Upper lobe of left lung (tissue), 6 donors: ENCODE measurements around the gene CDH13. TPM values are rescaled to one million over a fixed set of nuclear protein-coding genes. Genes with fewer than 3 reads are reported as not detected.

Source experiments
- ATAC-seq, 2 donors: fragments of 200-7000 bp; cut with Tn5 transposase; one replicate each; pipeline ENCODE4 v1.9.1; 2022; ENCODE audit warnings: mild to moderate bottlenecking in 2 of 2, moderate library complexity in 2 of 2; ENCODE audit not compliant: low FRiP score in 2 of 2
- DNase-seq, 2 donors: peaks; one replicate each; pipeline ENCODE4 v3.0.0-alpha.2; 2019 to 2020
- H3K27ac ChIP-seq, 4 donors: fragments of 200-600 bp; sonication (generic); one replicate each; pipeline ENCODE4 v1.5.1; 2016 to 2019
- H3K27me3 ChIP-seq, 4 donors: fragments of 200-600 bp; sonication (generic); one replicate each; pipeline ENCODE4 v1.5.1; 2017 to 2019
- H3K36me3 ChIP-seq, 4 donors: fragments of 200-600 bp; sonication (generic); one replicate each; pipeline ENCODE4 v1.5.1; 2016 to 2019
- H3K4me1 ChIP-seq, 4 donors: fragments of 200-600 bp; sonication (generic); one replicate each; pipeline ENCODE4 v1.5.1; 2018 to 2019
- H3K4me3 ChIP-seq, 4 donors: fragments of 200-600 bp; sonication (generic); one replicate each; pipeline ENCODE4 v1.5.1; 2017 to 2019; ENCODE audit warnings: mild to moderate bottlenecking in 2 of 4, moderate library complexity in 1 of 4
- H3K9me3 ChIP-seq, 4 donors: fragments of 200-600 bp; sonication (generic); one replicate each; pipeline ENCODE4 v1.5.1; 2018 to 2019
- EP300 ChIP-seq, 4 donors: sonication (generic); formaldehyde crosslinking; IDR thresholded peaks; one replicate each; pipeline ENCODE4 v1.5.1; 2017; ENCODE audit warnings: antibody characterized with exemption in 4 of 4, control low read depth in 2 of 4
- POLR2A ChIP-seq, 4 donors: fragments of 450-650 bp; IDR thresholded peaks; one replicate each; pipeline ENCODE4 v1.5.1; 2016 to 2017; ENCODE audit warnings: antibody characterized with exemption in 4 of 4, mild to moderate bottlenecking in 2 of 4
- POLR2AphosphoS5 ChIP-seq, 2 donors: sonication (generic); formaldehyde crosslinking; IDR thresholded peaks; one replicate each; pipeline ENCODE4 v1.5.1; 2017; ENCODE audit warnings: antibody characterized with exemption in 2 of 2
- WGBS, 2 donors: methylation state at CpG; one replicate each; pipeline ENCODE4 v1.1.5; 2017 to 2018; 5-methylcytosine and 5-hydroxymethylcytosine counted together
- total RNA-seq, 6 donors: library from RNA; depleted of rRNA in 4 of 6; stranded (reverse); fragments of >200 nt in 4 of 6; gene quantifications; one replicate each; pipeline versions ENCODE4 v1.1.0 to v1.2.1, GENCODE V29; 2016 to 2021
- TF ChIP-seq, protein P1 (sequence below), 6 experiments: fragments of 450-650 bp in 4 of 6; fragments of 200-600 bp in 2 of 6; sonication (generic) in 2 of 6; IDR thresholded peaks; one replicate each; pipeline ENCODE4 v1.5.1; 2016 to 2019; ENCODE audit warnings: antibody characterized with exemption in 6 of 6
- donor health status: DM: no; HTN: no; CAD: no; lungs with moderate emphysema.
- donor health status: DM: no; HTN: yes; CAD: no; lungs with severe emphysema.

Gene CDH13
- total RNA-seq, 6 donors from 2014 or later: 11.3 to 39.8 (median 19.9) TPM

DNA sequence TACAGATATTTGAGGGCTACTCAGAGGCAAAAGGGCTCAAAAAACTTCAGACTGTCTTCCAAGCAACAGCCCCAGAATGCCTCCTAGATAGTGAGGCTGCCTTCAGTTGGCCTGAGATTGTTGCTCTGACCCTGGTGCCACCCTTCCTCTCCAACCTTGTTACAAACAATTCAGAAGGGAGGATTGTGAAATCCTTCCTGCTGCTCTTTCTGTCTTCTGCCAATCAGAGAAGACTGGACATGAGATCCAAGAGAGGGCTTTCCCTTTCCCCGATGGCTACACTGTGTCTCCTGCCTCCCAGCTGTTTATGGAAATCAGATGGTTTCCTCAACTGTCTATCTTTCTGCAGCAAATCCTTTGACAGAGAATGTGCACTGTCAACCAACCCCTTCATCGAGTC lies 419.9 kb downstream of the CDH13 start:
- Histone ChIP-seq H3K9me3 (peaks cover 0 to 3% (median 0%) of the 10 kb centered on the region in 4 donors), H3K36me3 (no peaks in the 10 kb centered on the region), H3K27ac (no peak overlapping the region), H3K4me1 (peaks cover 0 to 7% (median 3%) of the 10 kb centered on the region in 4 donors), H3K4me3 (no peak overlapping the region), H3K27me3 (no peaks in the 10 kb centered on the region)
- TF ChIP-seq EP300 (IDR thresholded peaks at IDR 0.05) (no peak), POLR2AphosphoS5 (IDR thresholded peaks at IDR 0.05) (peak in 1 of 2 donors; percentile 26), POLR2A (IDR thresholded peaks at IDR 0.05) (no peak)
- TF ChIP-seq, protein P1, sequence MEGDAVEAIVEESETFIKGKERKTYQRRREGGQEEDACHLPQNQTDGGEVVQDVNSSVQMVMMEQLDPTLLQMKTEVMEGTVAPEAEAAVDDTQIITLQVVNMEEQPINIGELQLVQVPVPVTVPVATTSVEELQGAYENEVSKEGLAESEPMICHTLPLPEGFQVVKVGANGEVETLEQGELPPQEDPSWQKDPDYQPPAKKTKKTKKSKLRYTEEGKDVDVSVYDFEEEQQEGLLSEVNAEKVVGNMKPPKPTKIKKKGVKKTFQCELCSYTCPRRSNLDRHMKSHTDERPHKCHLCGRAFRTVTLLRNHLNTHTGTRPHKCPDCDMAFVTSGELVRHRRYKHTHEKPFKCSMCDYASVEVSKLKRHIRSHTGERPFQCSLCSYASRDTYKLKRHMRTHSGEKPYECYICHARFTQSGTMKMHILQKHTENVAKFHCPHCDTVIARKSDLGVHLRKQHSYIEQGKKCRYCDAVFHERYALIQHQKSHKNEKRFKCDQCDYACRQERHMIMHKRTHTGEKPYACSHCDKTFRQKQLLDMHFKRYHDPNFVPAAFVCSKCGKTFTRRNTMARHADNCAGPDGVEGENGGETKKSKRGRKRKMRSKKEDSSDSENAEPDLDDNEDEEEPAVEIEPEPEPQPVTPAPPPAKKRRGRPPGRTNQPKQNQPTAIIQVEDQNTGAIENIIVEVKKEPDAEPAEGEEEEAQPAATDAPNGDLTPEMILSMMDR (IDR thresholded peaks at IDR 0.05): no peak
- no peak for ATAC-seq
- no peak for DNase-seq
- 13 to 51% methylated on average over 2 of the region's 2 CpGs for WGBS, 2 donors

DNA sequence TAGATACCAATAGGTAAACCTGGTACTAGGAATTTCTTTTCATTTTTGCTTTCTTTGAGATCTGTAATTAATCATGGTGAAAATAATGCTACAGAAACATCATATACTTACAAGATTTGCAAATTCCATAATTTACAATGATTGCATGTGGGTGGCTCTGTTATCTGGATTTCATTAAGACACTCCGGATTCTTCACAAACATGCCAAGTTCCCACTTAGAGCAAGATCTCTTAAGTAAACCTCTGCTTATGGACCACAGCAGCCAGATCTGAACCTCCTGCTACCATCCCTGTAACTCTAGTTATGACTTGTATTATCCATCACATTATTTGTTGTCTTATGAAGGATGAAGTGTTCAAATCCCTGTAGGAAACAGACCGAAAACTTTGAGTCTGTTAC lies 424.7 kb downstream of the CDH13 start:
- peaks cover 0 to 5% (median 3%) of the 10 kb centered on the region in 4 donors for H3K4me1 ChIP-seq
- peaks cover 0 to 3% (median 0%) of the 10 kb centered on the region in 4 donors for H3K9me3 ChIP-seq
- 82 to 91% methylated on average over 2 of the region's 2 CpGs for WGBS, 2 donors
- no peaks in the 10 kb centered on the region for H3K36me3 ChIP-seq
- no peak overlapping the region for H3K27ac ChIP-seq
- TF ChIP-seq POLR2AphosphoS5 (IDR thresholded peaks at IDR 0.05) (no peak), POLR2A (IDR thresholded peaks at IDR 0.05) (no peak), EP300 (IDR thresholded peaks at IDR 0.05) (no peak)
- TF ChIP-seq, protein P1 (IDR thresholded peaks at IDR 0.05): no peak
- no peak overlapping the region for H3K4me3 ChIP-seq
- DNase-seq (no peak), ATAC-seq (no peak)
- no peaks in the 10 kb centered on the region for H3K27me3 ChIP-seq

DNA sequence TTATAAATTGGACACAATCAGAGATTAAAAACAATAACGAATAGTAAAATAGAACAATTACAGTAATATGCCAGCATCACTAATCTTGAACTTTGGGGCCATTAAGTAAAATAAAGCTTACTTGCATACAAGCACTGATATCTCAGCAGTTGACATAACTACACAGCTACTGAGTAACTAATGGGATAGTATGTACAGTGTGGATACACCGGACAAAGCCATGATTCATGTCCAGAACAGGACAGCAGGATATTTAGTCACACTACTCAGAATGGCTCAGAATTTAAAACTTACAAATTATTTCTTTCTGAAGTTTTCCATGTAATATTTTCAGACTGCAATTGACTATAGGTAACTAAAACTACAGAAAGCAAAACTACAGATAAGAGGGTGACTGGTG lies 427.5 kb downstream of the CDH13 start:
- no peaks in the 10 kb centered on the region for H3K4me1 ChIP-seq
- no peak overlapping the region for H3K4me3 ChIP-seq
- 86 to 87% methylated on average over 2 of the region's 2 CpGs for WGBS, 2 donors
- TF ChIP-seq POLR2AphosphoS5 (IDR thresholded peaks at IDR 0.05) (no peak), EP300 (IDR thresholded peaks at IDR 0.05) (no peak), POLR2A (IDR thresholded peaks at IDR 0.05) (no peak)
- TF ChIP-seq, protein P1 (IDR thresholded peaks at IDR 0.05): no peak
- H3K27me3 ChIP-seq: no peaks in the 10 kb centered on the region
- H3K27ac ChIP-seq: no peak overlapping the region
- ATAC-seq (no peak), DNase-seq (no peak)
- H3K9me3 ChIP-seq: peaks cover 0 to 3% (median 0%) of the 10 kb centered on the region in 4 donors
- no peaks in the 10 kb centered on the region for H3K36me3 ChIP-seq

DNA sequence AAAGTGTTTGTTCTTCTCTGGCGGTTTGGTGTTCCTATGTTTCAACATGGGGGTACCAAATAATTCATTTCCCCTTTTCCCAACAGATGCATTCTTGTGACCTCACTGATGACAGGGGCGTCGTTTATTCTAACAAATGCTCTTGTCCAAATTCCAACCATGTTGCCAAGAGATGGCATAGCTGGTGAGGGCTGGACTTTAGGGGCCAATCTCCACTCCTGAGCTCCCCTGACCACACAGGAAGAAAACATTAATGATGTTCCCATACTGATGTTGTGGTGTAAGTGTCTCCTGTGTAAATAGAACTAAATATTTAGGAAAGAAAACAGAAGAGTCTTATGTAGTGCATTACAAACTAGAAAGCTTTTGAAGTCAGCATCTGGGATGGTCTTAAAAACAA lies 431.6 kb downstream of the CDH13 start:
- Histone ChIP-seq H3K36me3 (no peaks in the 10 kb centered on the region), H3K27me3 (no peaks in the 10 kb centered on the region), H3K27ac (no peak overlapping the region), H3K4me3 (no peak overlapping the region), H3K4me1 (no peaks in the 10 kb centered on the region), H3K9me3 (no peaks in the 10 kb centered on the region)
- no peak for DNase-seq
- TF ChIP-seq POLR2AphosphoS5 (IDR thresholded peaks at IDR 0.05): no peak
- no peak for TF ChIP-seq EP300 (IDR thresholded peaks at IDR 0.05)
- WGBS, 2 donors: 37 to 54% methylated on average over 3 of the region's 3 CpGs
- ATAC-seq: no peak

GRCh38 chr16:83059237-83059636 lies 432.5 kb downstream of the CDH13 start:
- Histone ChIP-seq H3K27me3 (no peaks in the 10 kb centered on the region), H3K27ac (no peak overlapping the region), H3K36me3 (no peaks in the 10 kb centered on the region), H3K9me3 (no peaks in the 10 kb centered on the region), H3K4me3 (no peak overlapping the region), H3K4me1 (no peaks in the 10 kb centered on the region)
- TF ChIP-seq POLR2AphosphoS5 (IDR thresholded peaks at IDR 0.05) (no peak), EP300 (IDR thresholded peaks at IDR 0.05) (no peak)
- DNase-seq: no peak
- WGBS, 2 donors: 90 to 96% methylated on average over 5 of the region's 5 CpGs
- ATAC-seq: no peak

- no peak overlapping the region for H3K4me3 ChIP-seq
- H3K36me3 ChIP-seq: no peaks in the 10 kb centered on the region
- H3K27ac ChIP-seq: no peak overlapping the region
- H3K27me3 ChIP-seq: no peaks in the 10 kb centered on the region
- H3K4me1 ChIP-seq: no peaks in the 10 kb centered on the region
- 92 to 96% methylated on average over 3 of the region's 3 CpGs for WGBS, 2 donors
- ATAC-seq (no peak), DNase-seq (no peak)
- no peaks in the 10 kb centered on the region for H3K9me3 ChIP-seq
- TF ChIP-seq EP300 (IDR thresholded peaks at IDR 0.05): no peak
- TF ChIP-seq POLR2A (IDR thresholded peaks at IDR 0.05): no peak
- no peak for TF ChIP-seq POLR2AphosphoS5 (IDR thresholded peaks at IDR 0.05)
- TF ChIP-seq, protein P1 (IDR thresholded peaks at IDR 0.05): no peak
Measured at GRCh38 chr16:83066011-83066410, 439.2 kb downstream of the CDH13 start.
